ENCODE measurements around the gene ATG2B. TPM values are rescaled to one million over a fixed set of nuclear protein-coding genes. Genes with fewer than 3 reads are reported as not detected.
A peak's percentile ranks its signal among the peaks of the same experiment; 100 is the strongest.

Gene ATG2B
- total and polyA plus RNA-seq, 2 donors (not counting 1 experiment from before 2014, with no cell fraction given): 15.0 to 30.9 TPM

DNA sequence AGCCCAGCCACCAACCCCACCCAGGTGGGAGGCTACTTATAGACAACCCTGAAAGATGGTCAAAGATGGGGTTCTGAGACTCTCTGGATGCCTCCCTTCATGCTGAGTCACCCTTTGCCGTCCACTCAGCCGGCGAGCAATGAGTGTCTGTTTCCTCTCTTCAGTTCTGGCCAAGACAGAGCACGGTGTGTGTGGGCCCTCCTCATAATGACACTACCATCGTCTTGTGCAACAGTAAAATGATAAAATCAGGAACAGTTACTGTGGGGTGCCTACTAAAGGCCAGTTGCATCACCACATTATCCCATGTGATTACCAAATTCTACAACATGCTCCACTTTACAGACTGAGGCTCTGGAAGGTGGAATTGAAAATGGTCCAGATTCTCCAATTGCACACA lies 114.1 kb downstream of the ATG2B start:
- Histone ChIP-seq H3K4me1 (ENCODE audit: control insufficient read depth, extremely low read depth, insufficient read depth, low read length) (peaks cover 40% of the 10 kb centered on the region), H3K27me3 (ENCODE audit: control insufficient read depth, insufficient read depth, low read length) (no peaks in the 10 kb centered on the region), H3K36me3 (ENCODE audit: control insufficient read depth, insufficient read depth, low read length) (no peaks in the 10 kb centered on the region), H3K79me2 (ENCODE audit: control insufficient read depth, insufficient read depth, low read length) (no peaks in the 10 kb centered on the region), H3K4me3 (replicated peaks in 1 of 4; ENCODE audit: control extremely low read depth in 1 of 4, insufficient read depth in 1 of 4, low read depth in 3 of 4, low read length in 4 of 4) (no peak overlapping the region), H3K4me2 (ENCODE audit: extremely low read depth, insufficient read depth, low read length) (no peak overlapping the region), H3K9ac (ENCODE audit: insufficient read depth, low read length) (no peak overlapping the region), H2AFZ (ENCODE audit: low read length) (no peak overlapping the region), H3K27ac (ENCODE audit: insufficient read depth, low read length) (peak overlapping the region; percentile 58), H4K20me1 (ENCODE audit: control insufficient read depth, extremely low read depth, insufficient read depth, low read length) (no peaks in the 10 kb centered on the region), H3K9me3 (ENCODE audit: control insufficient read depth, insufficient read depth, low read depth, low read length) (no peaks in the 10 kb centered on the region)
- peak; percentile 80 to 90 for DNase-seq (ENCODE audit: low read depth in 2 of 2)
- TF ChIP-seq, protein P1, sequence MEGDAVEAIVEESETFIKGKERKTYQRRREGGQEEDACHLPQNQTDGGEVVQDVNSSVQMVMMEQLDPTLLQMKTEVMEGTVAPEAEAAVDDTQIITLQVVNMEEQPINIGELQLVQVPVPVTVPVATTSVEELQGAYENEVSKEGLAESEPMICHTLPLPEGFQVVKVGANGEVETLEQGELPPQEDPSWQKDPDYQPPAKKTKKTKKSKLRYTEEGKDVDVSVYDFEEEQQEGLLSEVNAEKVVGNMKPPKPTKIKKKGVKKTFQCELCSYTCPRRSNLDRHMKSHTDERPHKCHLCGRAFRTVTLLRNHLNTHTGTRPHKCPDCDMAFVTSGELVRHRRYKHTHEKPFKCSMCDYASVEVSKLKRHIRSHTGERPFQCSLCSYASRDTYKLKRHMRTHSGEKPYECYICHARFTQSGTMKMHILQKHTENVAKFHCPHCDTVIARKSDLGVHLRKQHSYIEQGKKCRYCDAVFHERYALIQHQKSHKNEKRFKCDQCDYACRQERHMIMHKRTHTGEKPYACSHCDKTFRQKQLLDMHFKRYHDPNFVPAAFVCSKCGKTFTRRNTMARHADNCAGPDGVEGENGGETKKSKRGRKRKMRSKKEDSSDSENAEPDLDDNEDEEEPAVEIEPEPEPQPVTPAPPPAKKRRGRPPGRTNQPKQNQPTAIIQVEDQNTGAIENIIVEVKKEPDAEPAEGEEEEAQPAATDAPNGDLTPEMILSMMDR (conservative IDR thresholded peaks at IDR 0.05 in 1 of 2, IDR thresholded peaks at IDR 0.05 in 1 of 2; ENCODE audit: low read depth in 1 of 2, low read length in 2 of 2): no peak
- no peak for TF ChIP-seq EZH2 (IDR thresholded peaks at IDR 0.05; ENCODE audit: low read length, missing control alignments)

GRCh38 chr14:96247031-96247430 lies 116.1 kb downstream of the ATG2B start:
- peaks cover 26% of the 10 kb centered on the region for H3K4me1 ChIP-seq (ENCODE audit: control insufficient read depth, extremely low read depth, insufficient read depth, low read length)
- H3K4me2 ChIP-seq (ENCODE audit: extremely low read depth, insufficient read depth, low read length): no peak overlapping the region

GRCh38 chr14:96246539-96246847 lies 116.6 kb downstream of the ATG2B start:
- H2AFZ ChIP-seq (ENCODE audit: low read length): no peak overlapping the region
- H3K4me3 ChIP-seq (replicated peaks in 1 of 4; ENCODE audit: control extremely low read depth in 1 of 4, insufficient read depth in 1 of 4, low read depth in 3 of 4, low read length in 4 of 4): no peak overlapping the region
- H4K20me1 ChIP-seq (ENCODE audit: control insufficient read depth, extremely low read depth, insufficient read depth, low read length): no peaks in the 10 kb centered on the region
- no peaks in the 10 kb centered on the region for H3K79me2 ChIP-seq (ENCODE audit: control insufficient read depth, insufficient read depth, low read length)
- peaks cover 2% of the 10 kb centered on the region for H3K36me3 ChIP-seq (ENCODE audit: control insufficient read depth, insufficient read depth, low read length)
- H3K9ac ChIP-seq (ENCODE audit: insufficient read depth, low read length): no peak overlapping the region
- peaks cover 21% of the 10 kb centered on the region for H3K4me1 ChIP-seq (ENCODE audit: control insufficient read depth, extremely low read depth, insufficient read depth, low read length)
- no peaks in the 10 kb centered on the region for H3K9me3 ChIP-seq (ENCODE audit: control insufficient read depth, insufficient read depth, low read depth, low read length)
- H3K4me2 ChIP-seq (ENCODE audit: extremely low read depth, insufficient read depth, low read length): no peak overlapping the region
- TF ChIP-seq EZH2 (IDR thresholded peaks at IDR 0.05; ENCODE audit: low read length, missing control alignments): no peak
- TF ChIP-seq, protein P1 (conservative IDR thresholded peaks at IDR 0.05 in 1 of 2, IDR thresholded peaks at IDR 0.05 in 1 of 2; ENCODE audit: low read depth in 1 of 2, low read length in 2 of 2): peak in 1 of 2 donors; percentile 2
- H3K27me3 ChIP-seq (ENCODE audit: control insufficient read depth, insufficient read depth, low read length): no peaks in the 10 kb centered on the region
- peak; percentile 96 to 98 for DNase-seq (ENCODE audit: low read depth in 2 of 2)
- peak overlapping the region; percentile 50 for H3K27ac ChIP-seq (ENCODE audit: insufficient read depth, low read length)

More at GRCh38 chr14:96247031-96247430, 116.1 kb downstream of the ATG2B start:
- H3K27ac ChIP-seq (ENCODE audit: insufficient read depth, low read length): no peak overlapping the region
- TF ChIP-seq, protein P1 (conservative IDR thresholded peaks at IDR 0.05 in 1 of 2, IDR thresholded peaks at IDR 0.05 in 1 of 2; ENCODE audit: low read depth in 1 of 2, low read length in 2 of 2): no peak
- TF ChIP-seq EZH2 (IDR thresholded peaks at IDR 0.05; ENCODE audit: low read length, missing control alignments): no peak
- no peak overlapping the region for H3K9ac ChIP-seq (ENCODE audit: insufficient read depth, low read length)
- no peak for DNase-seq (ENCODE audit: low read depth in 2 of 2)
- H2AFZ ChIP-seq (ENCODE audit: low read length): no peak overlapping the region
- no peak overlapping the region for H3K4me3 ChIP-seq (replicated peaks in 1 of 4; ENCODE audit: control extremely low read depth in 1 of 4, insufficient read depth in 1 of 4, low read depth in 3 of 4, low read length in 4 of 4)
- H3K27me3 ChIP-seq (ENCODE audit: control insufficient read depth, insufficient read depth, low read length): no peaks in the 10 kb centered on the region
- no peaks in the 10 kb centered on the region for H4K20me1 ChIP-seq (ENCODE audit: control insufficient read depth, extremely low read depth, insufficient read depth, low read length)
- no peaks in the 10 kb centered on the region for H3K9me3 ChIP-seq (ENCODE audit: control insufficient read depth, insufficient read depth, low read depth, low read length)
- no peaks in the 10 kb centered on the region for H3K79me2 ChIP-seq (ENCODE audit: control insufficient read depth, insufficient read depth, low read length)
- no peaks in the 10 kb centered on the region for H3K36me3 ChIP-seq (ENCODE audit: control insufficient read depth, insufficient read depth, low read length)
